Cardiac atrium fibroblast (primary cell): Measurements from ENCODE around the gene NDUFS3. TPM values are rescaled to one million over a fixed set of nuclear protein-coding genes. Genes with fewer than 3 reads are reported as not detected.

ENCODE experiments used
- total RNA-seq: library from RNA; depleted of rRNA; stranded (reverse); fragments of >200 nt; gene quantifications from 2 replicates; pipeline ENCODE4 v1.2.3, GENCODE V29; 2015

NDUFS3 gene
- total RNA-seq: 53.8 and 68.5 TPM in 2 replicates

GRCh38 chr11:47578524-47579494, at the start of gene NDUFS3, which contains the start of gene KBTBD4:
Gene NDUFS3 (plus strand): TSS chr11:47579074. CDS start chr11:47579092, 18 bp downstream.
Gene KBTBD4 (minus strand): TSS chr11:47578970. CDS start chr11:47578951, 19 bp downstream.

DNA sequence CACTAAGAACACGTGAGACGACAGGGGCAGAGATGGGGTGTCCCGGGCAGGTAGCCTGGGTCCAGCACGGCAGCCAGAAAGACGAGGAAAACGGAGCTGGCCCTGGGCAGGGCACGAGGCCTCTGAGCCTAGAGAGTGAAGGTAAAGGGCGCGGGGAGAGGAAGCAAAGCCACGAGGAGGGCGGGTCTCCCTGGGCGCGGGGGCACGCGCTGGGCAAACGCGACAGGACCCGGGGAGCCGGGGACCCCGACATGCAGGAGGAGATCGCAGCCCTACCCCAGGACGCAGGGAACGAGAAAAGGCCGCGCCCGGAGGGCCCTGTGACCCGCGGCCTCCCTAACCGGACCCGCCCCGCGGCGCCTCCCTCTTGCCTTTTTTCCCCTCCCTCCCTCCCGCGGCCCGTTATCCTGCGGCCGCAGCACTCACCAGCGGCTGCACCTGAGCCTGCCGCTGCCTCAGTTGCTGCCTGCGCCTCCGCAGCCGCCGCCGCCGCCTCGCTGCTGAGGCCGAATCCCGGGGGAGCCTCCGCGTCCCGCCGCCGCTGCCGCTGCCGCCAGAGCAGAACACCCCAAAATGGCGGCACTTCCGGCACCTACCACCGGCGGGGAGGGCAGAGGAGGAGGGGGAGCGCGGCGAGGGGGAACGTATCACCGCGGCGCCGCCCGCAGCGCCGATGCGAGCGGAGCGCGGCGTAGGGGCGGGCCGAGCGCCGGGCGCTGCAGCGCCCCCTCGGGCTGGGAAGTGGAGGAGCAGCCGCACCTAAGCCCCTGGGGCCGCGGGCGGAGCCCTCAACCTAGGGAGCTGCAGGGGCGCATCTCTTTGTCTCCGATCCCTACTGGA, 26.1 kb upstream of the NDUFS3 start, which contains the start of gene CELF1:
Gene CELF1, minus strand, starts transcription at position 567 of the 840 bp plus-strand sequence. CDS start 53,609 bp downstream, outside the sequence.

GRCh38 chr11:47565340-47566148, 13.3 kb upstream of the NDUFS3 start, which contains the start of gene PTPMT1:
Gene PTPMT1 (plus strand): TSS chr11:47565599. CDS start chr11:47565623, 24 bp downstream.

GRCh38 chr11:47586098-47586855, 7.4 kb downstream of the NDUFS3 start, which contains the start of gene FAM180B:
Gene FAM180B (plus strand): TSS chr11:47586678. CDS start chr11:47586769, 91 bp downstream.

GRCh38 chr11:47593934-47594855, 15.3 kb downstream of the NDUFS3 start, which contains the start of gene C1QTNF4:
Gene C1QTNF4 (minus strand): TSS chr11:47594411. CDS start chr11:47590810, 3,601 bp downstream.

Other genes starting within 250 kb of the NDUFS3 start
- not detected in 2 replicates for gene MYBPC3, start 226.4 kb upstream of the NDUFS3 start, total RNA-seq
- not detected in 2 replicates for gene SPI1, start 200.5 kb upstream of the NDUFS3 start, total RNA-seq
- gene SLC39A13, start 170.5 kb upstream of the NDUFS3 start, total RNA-seq: 141 and 145 TPM in 2 replicates
- gene PSMC3, start 152.6 kb upstream of the NDUFS3 start, total RNA-seq: 117 and 138 TPM in 2 replicates
- gene RAPSN, start 129.9 kb upstream of the NDUFS3 start, total RNA-seq: not detected in 2 replicates
- 37.0 and 48.4 TPM in 2 replicates for gene CELF1, start 25.9 kb upstream of the NDUFS3 start, total RNA-seq
- 70.0 and 90.8 TPM in 2 replicates for gene PTPMT1, start 13.5 kb upstream of the NDUFS3 start, total RNA-seq
- gene KBTBD4, start 104 bp upstream of the NDUFS3 start, total RNA-seq: 10.8 and 18.8 TPM in 2 replicates
- not detected in 2 replicates for gene FAM180B, start 7.6 kb downstream of the NDUFS3 start, total RNA-seq
- 0.16 and 0.90 TPM in 2 replicates for gene C1QTNF4, start 15.3 kb downstream of the NDUFS3 start, total RNA-seq
- 65.9 and 88.0 TPM in 2 replicates for gene MTCH2, start 63.5 kb downstream of the NDUFS3 start, total RNA-seq
- gene AGBL2, start 136.3 kb downstream of the NDUFS3 start, total RNA-seq: 1.6 TPM in 1 of 2 replicates, not detected in the other
- gene FNBP4, start 188.3 kb downstream of the NDUFS3 start, total RNA-seq: 22.8 and 79.3 TPM in 2 replicates